Measurements from ENCODE around the gene SIL1.

SIL1 gene

DNA sequence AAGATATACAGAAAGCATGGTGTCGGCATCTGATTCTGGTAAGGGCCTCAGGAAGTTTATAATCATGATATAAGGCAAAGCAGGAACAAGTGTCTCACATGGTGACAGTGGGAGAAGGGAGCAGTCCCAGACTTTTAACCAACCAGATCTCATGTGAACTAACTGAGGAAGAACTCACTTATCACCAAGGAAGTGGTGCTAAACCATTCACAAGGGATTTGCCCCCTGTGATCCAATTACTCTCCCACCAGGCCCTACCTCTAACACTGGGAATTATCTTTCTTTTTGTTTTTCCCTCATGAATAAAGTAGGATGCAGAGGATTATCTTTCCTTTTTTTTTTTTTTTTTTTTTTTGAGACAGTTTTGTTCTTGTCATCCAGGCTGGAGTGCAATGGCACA, 199.6 kb downstream of the SIL1 start:
- Histone ChIP-seq H3K27ac (ENCODE audit: low read length) (no peak overlapping the region), H3K4me1 (ENCODE audit: control insufficient read depth, insufficient read depth, low read length) (no peaks in the 10 kb centered on the region), H3K36me3 (ENCODE audit: control insufficient read depth in 2 of 2, insufficient read depth in 2 of 2, low read length in 2 of 2) (peaks cover 2 to 3% of the 10 kb centered on the region in 2 donors), H3K9ac (ENCODE audit: low read length in 2 of 2) (no peak overlapping the region), H3K4me3 (ENCODE audit: low read length in 2 of 2) (no peak overlapping the region), H3K9me3 (ENCODE audit: control insufficient read depth in 2 of 2, low read length in 2 of 2) (no peaks in the 10 kb centered on the region), H3K27me3 (ENCODE audit: control insufficient read depth in 1 of 2, insufficient read depth in 2 of 2, low read length in 2 of 2) (no peaks in the 10 kb centered on the region)

- Histone ChIP-seq H3K36me3 (ENCODE audit: control insufficient read depth in 2 of 2, insufficient read depth in 2 of 2, low read length in 2 of 2) (peaks cover under 1% of the 10 kb centered on the region in 2 donors), H3K4me3 (ENCODE audit: low read length in 2 of 2) (no peak overlapping the region), H3K9me3 (ENCODE audit: control insufficient read depth in 2 of 2, low read length in 2 of 2) (no peaks in the 10 kb centered on the region), H3K4me1 (ENCODE audit: control insufficient read depth, insufficient read depth, low read length) (no peaks in the 10 kb centered on the region), H3K27ac (ENCODE audit: low read length) (no peak overlapping the region), H3K9ac (ENCODE audit: low read length in 2 of 2) (no peak overlapping the region), H3K27me3 (ENCODE audit: control insufficient read depth in 1 of 2, insufficient read depth in 2 of 2, low read length in 2 of 2) (no peaks in the 10 kb centered on the region)
Measured at GRCh38 chr5:138996120-138996519, 202.0 kb downstream of the SIL1 start.

DNA sequence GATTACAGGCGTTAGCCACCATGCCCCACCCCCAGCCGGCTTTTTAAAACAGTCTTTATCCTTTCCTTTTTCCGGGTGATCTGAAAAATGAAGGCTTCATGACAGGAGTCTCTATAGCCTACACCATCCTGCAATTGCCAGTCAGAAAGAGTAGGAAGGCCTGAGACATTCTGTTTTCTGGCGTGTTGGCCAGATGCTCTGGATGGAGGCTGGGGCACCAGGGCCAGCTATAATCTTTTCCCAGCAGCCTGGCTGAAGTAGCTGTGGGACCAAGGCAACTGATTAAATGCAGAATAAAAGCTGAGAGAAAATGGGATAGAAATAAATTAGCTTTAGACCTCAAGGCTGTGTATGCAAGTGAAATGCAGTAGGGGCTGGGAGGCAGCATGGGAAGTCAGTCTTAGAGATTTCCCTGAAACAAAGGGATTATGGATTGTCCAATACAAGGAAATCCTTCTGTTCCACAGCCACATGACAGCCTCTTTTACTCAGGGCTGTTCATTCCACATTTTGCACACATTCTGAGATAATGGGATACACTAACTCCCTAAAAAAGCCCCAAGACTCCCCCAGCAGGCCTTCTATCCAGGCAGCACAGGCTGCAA, 207.1 kb downstream of the SIL1 start:
- Histone ChIP-seq H3K4me3 (ENCODE audit: low read length in 2 of 2) (no peak overlapping the region), H3K36me3 (ENCODE audit: control insufficient read depth in 2 of 2, insufficient read depth in 2 of 2, low read length in 2 of 2) (peaks cover 0 to 2% of the 10 kb centered on the region in 2 donors), H3K9me3 (ENCODE audit: control insufficient read depth in 2 of 2, low read length in 2 of 2) (no peaks in the 10 kb centered on the region), H3K9ac (ENCODE audit: low read length in 2 of 2) (no peak overlapping the region), H3K27ac (ENCODE audit: low read length) (no peak overlapping the region), H3K4me1 (ENCODE audit: control insufficient read depth, insufficient read depth, low read length) (no peaks in the 10 kb centered on the region), H3K27me3 (ENCODE audit: control insufficient read depth in 1 of 2, insufficient read depth in 2 of 2, low read length in 2 of 2) (no peaks in the 10 kb centered on the region)

DNA sequence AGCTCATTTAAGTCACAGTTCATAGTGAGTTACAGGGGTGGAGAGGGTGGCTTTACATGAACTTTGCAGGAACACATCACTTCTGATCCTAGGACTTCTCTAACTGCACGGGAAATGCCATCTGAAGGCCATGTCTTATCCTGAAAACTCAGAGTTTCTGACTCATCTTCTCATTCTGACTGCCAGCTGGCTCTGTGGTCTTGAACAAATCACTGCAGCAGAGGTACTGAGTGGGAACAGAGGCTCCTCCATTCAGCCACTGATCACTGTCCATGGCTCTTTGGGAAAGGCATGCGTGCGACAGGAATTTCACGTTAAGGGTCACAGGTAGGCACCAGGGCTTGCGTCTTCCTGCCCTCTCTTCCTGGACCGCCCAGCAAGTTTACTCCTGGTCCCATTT, 208.4 kb downstream of the SIL1 start:
- peaks cover 9% of the 10 kb centered on the region for H3K4me1 ChIP-seq (ENCODE audit: control insufficient read depth, insufficient read depth, low read length)
- no peak overlapping the region for H3K9ac ChIP-seq (ENCODE audit: low read length in 2 of 2)
- no peak overlapping the region for H3K4me3 ChIP-seq (ENCODE audit: low read length in 2 of 2)
- no peak overlapping the region for H3K27ac ChIP-seq (ENCODE audit: low read length)
- no peaks in the 10 kb centered on the region for H3K27me3 ChIP-seq (ENCODE audit: control insufficient read depth in 1 of 2, insufficient read depth in 2 of 2, low read length in 2 of 2)
- no peaks in the 10 kb centered on the region for H3K9me3 ChIP-seq (ENCODE audit: control insufficient read depth in 2 of 2, low read length in 2 of 2)
- peaks cover 0 to 2% of the 10 kb centered on the region in 2 donors for H3K36me3 ChIP-seq (ENCODE audit: control insufficient read depth in 2 of 2, insufficient read depth in 2 of 2, low read length in 2 of 2)

GRCh38 chr5:138986186-138986800, 211.9 kb downstream of the SIL1 start:
- Histone ChIP-seq H3K9me3 (ENCODE audit: control insufficient read depth in 2 of 2, low read length in 2 of 2) (no peaks in the 10 kb centered on the region), H3K9ac (ENCODE audit: low read length in 2 of 2) (no peak overlapping the region), H3K4me3 (ENCODE audit: low read length in 2 of 2) (no peak overlapping the region), H3K27me3 (ENCODE audit: control insufficient read depth in 1 of 2, insufficient read depth in 2 of 2, low read length in 2 of 2) (no peaks in the 10 kb centered on the region), H3K4me1 (ENCODE audit: control insufficient read depth, insufficient read depth, low read length) (peaks cover 9% of the 10 kb centered on the region), H3K27ac (ENCODE audit: low read length) (no peak overlapping the region), H3K36me3 (ENCODE audit: control insufficient read depth in 2 of 2, insufficient read depth in 2 of 2, low read length in 2 of 2) (peaks cover 0 to 4% of the 10 kb centered on the region in 2 donors)

GRCh38 chr5:138985683-138986082, 212.5 kb downstream of the SIL1 start:
- H3K4me3 ChIP-seq (ENCODE audit: low read length in 2 of 2), result no peak overlapping the region
- H3K9me3 ChIP-seq (ENCODE audit: control insufficient read depth in 2 of 2, low read length in 2 of 2), result no peaks in the 10 kb centered on the region
- H3K27me3 ChIP-seq (ENCODE audit: control insufficient read depth in 1 of 2, insufficient read depth in 2 of 2, low read length in 2 of 2), result no peaks in the 10 kb centered on the region
- peak overlapping the region; percentile 37 for H3K27ac ChIP-seq (ENCODE audit: low read length)
- H3K9ac ChIP-seq (ENCODE audit: low read length in 2 of 2), result no peak overlapping the region
- H3K36me3 ChIP-seq (ENCODE audit: control insufficient read depth in 2 of 2, insufficient read depth in 2 of 2, low read length in 2 of 2), result peaks cover 0 to 4% of the 10 kb centered on the region in 2 donors
- H3K4me1 ChIP-seq (ENCODE audit: control insufficient read depth, insufficient read depth, low read length), result peaks cover 12% of the 10 kb centered on the region

GRCh38 chr5:138985256-138985655, 212.9 kb downstream of the SIL1 start:
- peak overlapping the region in 1 of 2 donors; percentile 22 for H3K4me3 ChIP-seq (ENCODE audit: low read length in 2 of 2)
- H3K9me3 ChIP-seq (ENCODE audit: control insufficient read depth in 2 of 2, low read length in 2 of 2), result no peaks in the 10 kb centered on the region
- no peaks in the 10 kb centered on the region for H3K27me3 ChIP-seq (ENCODE audit: control insufficient read depth in 1 of 2, insufficient read depth in 2 of 2, low read length in 2 of 2)
- peaks cover 0 to 4% of the 10 kb centered on the region in 2 donors for H3K36me3 ChIP-seq (ENCODE audit: control insufficient read depth in 2 of 2, insufficient read depth in 2 of 2, low read length in 2 of 2)
- H3K9ac ChIP-seq (ENCODE audit: low read length in 2 of 2), result no peak overlapping the region
- peaks cover 16% of the 10 kb centered on the region for H3K4me1 ChIP-seq (ENCODE audit: control insufficient read depth, insufficient read depth, low read length)
- H3K27ac ChIP-seq (ENCODE audit: low read length), result peak overlapping the region; percentile 37

DNA sequence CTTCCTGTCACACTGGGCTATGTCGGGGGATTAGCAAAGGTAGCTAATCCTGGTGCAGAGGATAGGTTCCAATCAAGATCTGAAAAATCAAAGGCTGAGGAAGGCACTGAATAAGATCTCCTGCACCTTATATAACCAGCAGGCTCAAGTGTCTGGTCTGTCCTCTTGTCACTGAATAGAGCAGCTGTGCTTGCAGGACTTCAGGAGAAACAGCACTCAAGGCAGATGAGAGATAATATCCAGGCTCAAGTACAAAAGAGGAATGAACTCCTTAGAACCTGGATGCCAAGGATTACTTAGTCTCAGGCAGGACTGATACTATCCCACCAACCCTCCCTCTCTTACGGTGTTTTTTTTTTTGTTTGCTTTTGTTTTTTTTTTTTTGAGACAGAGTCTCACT, 214.2 kb downstream of the SIL1 start:
- Histone ChIP-seq H3K9me3 (ENCODE audit: control insufficient read depth in 2 of 2, low read length in 2 of 2) (no peaks in the 10 kb centered on the region), H3K36me3 (ENCODE audit: control insufficient read depth in 2 of 2, insufficient read depth in 2 of 2, low read length in 2 of 2) (peaks cover 0 to 2% of the 10 kb centered on the region in 2 donors), H3K9ac (ENCODE audit: low read length in 2 of 2) (no peak overlapping the region), H3K27ac (ENCODE audit: low read length) (no peak overlapping the region), H3K4me3 (ENCODE audit: low read length in 2 of 2) (no peak overlapping the region), H3K27me3 (ENCODE audit: control insufficient read depth in 1 of 2, insufficient read depth in 2 of 2, low read length in 2 of 2) (no peaks in the 10 kb centered on the region), H3K4me1 (ENCODE audit: control insufficient read depth, insufficient read depth, low read length) (peaks cover 16% of the 10 kb centered on the region)

GRCh38 chr5:138981586-138981985, 216.6 kb downstream of the SIL1 start:
- Histone ChIP-seq H3K27me3 (ENCODE audit: control insufficient read depth in 1 of 2, insufficient read depth in 2 of 2, low read length in 2 of 2) (no peaks in the 10 kb centered on the region), H3K9me3 (ENCODE audit: control insufficient read depth in 2 of 2, low read length in 2 of 2) (no peaks in the 10 kb centered on the region), H3K36me3 (ENCODE audit: control insufficient read depth in 2 of 2, insufficient read depth in 2 of 2, low read length in 2 of 2) (peaks cover 0 to 2% of the 10 kb centered on the region in 2 donors), H3K4me1 (ENCODE audit: control insufficient read depth, insufficient read depth, low read length) (peaks cover 16% of the 10 kb centered on the region), H3K4me3 (ENCODE audit: low read length in 2 of 2) (no peak overlapping the region), H3K9ac (ENCODE audit: low read length in 2 of 2) (no peak overlapping the region), H3K27ac (ENCODE audit: low read length) (no peak overlapping the region)

DNA sequence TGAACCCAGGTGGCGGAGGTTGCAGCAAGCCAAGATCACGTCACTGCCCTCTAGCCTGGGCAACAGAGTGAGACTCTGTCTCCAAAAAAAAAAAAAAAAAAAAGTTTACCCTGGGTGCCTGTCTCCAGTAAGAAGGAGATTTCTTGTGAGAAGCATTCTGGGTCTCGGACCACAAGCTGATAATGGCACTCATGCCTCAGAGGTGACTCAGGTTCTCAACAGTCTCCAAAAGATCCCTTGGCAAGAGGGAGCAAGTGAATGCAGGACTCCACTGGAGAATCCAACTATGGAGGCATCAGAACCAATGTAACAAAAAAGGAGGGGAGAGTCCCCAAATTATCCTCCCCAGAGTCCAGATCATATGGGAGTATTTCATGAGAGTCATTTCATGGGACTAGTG, 217.0 kb downstream of the SIL1 start:
- no peaks in the 10 kb centered on the region for H3K9me3 ChIP-seq (ENCODE audit: control insufficient read depth in 2 of 2, low read length in 2 of 2)
- no peak overlapping the region for H3K27ac ChIP-seq (ENCODE audit: low read length)
- H3K4me1 ChIP-seq (ENCODE audit: control insufficient read depth, insufficient read depth, low read length), result peaks cover 16% of the 10 kb centered on the region
- H3K36me3 ChIP-seq (ENCODE audit: control insufficient read depth in 2 of 2, insufficient read depth in 2 of 2, low read length in 2 of 2), result peaks cover 0 to 2% of the 10 kb centered on the region in 2 donors
- no peak overlapping the region for H3K9ac ChIP-seq (ENCODE audit: low read length in 2 of 2)
- no peak overlapping the region for H3K4me3 ChIP-seq (ENCODE audit: low read length in 2 of 2)
- no peaks in the 10 kb centered on the region for H3K27me3 ChIP-seq (ENCODE audit: control insufficient read depth in 1 of 2, insufficient read depth in 2 of 2, low read length in 2 of 2)

- no peaks in the 10 kb centered on the region for H3K9me3 ChIP-seq (ENCODE audit: control insufficient read depth in 2 of 2, low read length in 2 of 2)
- H3K36me3 ChIP-seq (ENCODE audit: control insufficient read depth in 2 of 2, insufficient read depth in 2 of 2, low read length in 2 of 2), result peaks cover 0 to 2% of the 10 kb centered on the region in 2 donors
- no peak overlapping the region for H3K4me3 ChIP-seq (ENCODE audit: low read length in 2 of 2)
- no peak overlapping the region for H3K27ac ChIP-seq (ENCODE audit: low read length)
- peaks cover 13% of the 10 kb centered on the region for H3K4me1 ChIP-seq (ENCODE audit: control insufficient read depth, insufficient read depth, low read length)
- H3K27me3 ChIP-seq (ENCODE audit: control insufficient read depth in 1 of 2, insufficient read depth in 2 of 2, low read length in 2 of 2), result no peaks in the 10 kb centered on the region
- H3K9ac ChIP-seq (ENCODE audit: low read length in 2 of 2), result no peak overlapping the region
Measured at GRCh38 chr5:138980441-138980840, 217.7 kb downstream of the SIL1 start.

Data from stomach smooth muscle (tissue), 2 donors.